Left kidney (tissue), 2 donors: Measurements from ENCODE around the gene CCDC66. TPM values are rescaled to one million over a fixed set of nuclear protein-coding genes. Genes with fewer than 3 reads are reported as not detected.

Source experiments
- DNase-seq: peaks from one replicate; pipeline ENCODE4 v3.0.0-alpha.2; 2013
- polyA plus RNA-seq: library from polyadenylated mRNA; unstranded; fragments of 120-200 nt; gene quantifications from one replicate; pipeline ENCODE4 v1.2.1, GENCODE V29; 2013; ENCODE audit not compliant: insufficient read length

Gene CCDC66
- polyA plus RNA-seq, 1 donor = 67.4 TPM

GRCh38 chr3:56620371-56620770, 63.4 kb downstream of the CCDC66 start:
- no peak for DNase-seq

- no peak for DNase-seq
Measured at GRCh38 chr3:56621681-56622080, 64.7 kb downstream of the CCDC66 start.

- DNase-seq = no peak
Measured at GRCh38 chr3:56622381-56622780, 65.4 kb downstream of the CCDC66 start.

- no peak for DNase-seq
Measured at GRCh38 chr3:56624725-56625124, 67.8 kb downstream of the CCDC66 start.

GRCh38 chr3:56629047-56629446, 72.1 kb downstream of the CCDC66 start:
- peak; percentile 51 for DNase-seq

GRCh38 chr3:56629451-56629850, 72.5 kb downstream of the CCDC66 start:
- DNase-seq = no peak

GRCh38 chr3:56630966-56631365, 74.0 kb downstream of the CCDC66 start:
- no peak for DNase-seq

GRCh38 chr3:56633181-56633580, 76.2 kb downstream of the CCDC66 start:
- no peak for DNase-seq

GRCh38 chr3:56633602-56634535, 76.9 kb downstream of the CCDC66 start:
- no peak for DNase-seq

GRCh38 chr3:56645407-56645806, 88.4 kb downstream of the CCDC66 start:
- DNase-seq = no peak

GRCh38 chr3:56654460-56654859, 97.5 kb downstream of the CCDC66 start:
- no peak for DNase-seq

- DNase-seq = no peak
Measured at GRCh38 chr3:56655709-56656108, 98.7 kb downstream of the CCDC66 start.

- no peak for DNase-seq
Measured at GRCh38 chr3:56664823-56665222, 107.8 kb downstream of the CCDC66 start.

- no peak for DNase-seq
Measured at GRCh38 chr3:56667973-56668579, 111.1 kb downstream of the CCDC66 start.

Other genes starting within 250 kb of the CCDC66 start
- gene ERC2, start 88.7 kb upstream of the CCDC66 start, polyA plus RNA-seq = 3.9 TPM
- gene TASOR, start 126.1 kb downstream of the CCDC66 start, polyA plus RNA-seq = 108 TPM
- gene ARHGEF3, start 244.8 kb downstream of the CCDC66 start, polyA plus RNA-seq = 81.6 TPM